Gastrocnemius medialis (tissue), 4 donors: Measurements from ENCODE around the gene ERP29. TPM values are rescaled to one million over a fixed set of nuclear protein-coding genes. Genes with fewer than 3 reads are reported as not detected.
"Not testable (repeated sequence)": the region's sequence is repeated elsewhere in the genome, so short reads cannot be mapped to it uniquely, and the experiment has no call there.

ENCODE experiments used
- ATAC-seq, 2 donors: fragments of 150-250 bp; one replicate each; pipeline ENCODE4 v1.9.1; 2016
- DNase-seq, 2 donors: peaks; one replicate each; pipeline ENCODE4 v3.0.0-alpha.2; 2019
- H3K27ac ChIP-seq, 4 donors: fragments of 200-600 bp; sonication (generic); 1 replicate in 1 of 4; 2 replicates in 3 of 4; pipeline ENCODE4 v1.5.1; 2016 to 2018; ENCODE audit warnings: mild to moderate bottlenecking in 2 of 4, moderate library complexity in 1 of 4
- H3K27me3 ChIP-seq, 3 donors: fragments of 200-600 bp; sonication (generic) in 2 of 3; 1 replicate in 1 of 3; 2 replicates in 2 of 3; pipeline versions ENCODE4 v1.5.1 to v1.6.0; 2016 to 2019; ENCODE audit warnings: mild to moderate bottlenecking in 1 of 3, moderate library complexity in 1 of 3
- H3K36me3 ChIP-seq, 2 donors: fragments of 200-600 bp; sonication (generic) in 1 of 2; one replicate each; pipeline ENCODE4 v1.5.1; 2017 to 2018
- H3K4me1 ChIP-seq, 2 donors: fragments of 200-600 bp; sonication (generic) in 1 of 2; one replicate each; pipeline ENCODE4 v1.5.1; 2016 to 2017; ENCODE audit warnings: mild to moderate bottlenecking in 2 of 2
- H3K4me3 ChIP-seq, 4 donors: fragments of 200-600 bp; sonication (generic) in 3 of 4; 1 replicate in 1 of 4; 2 replicates in 3 of 4; pipeline ENCODE4 v1.5.1; 2016 to 2019; ENCODE audit warnings: mild to moderate bottlenecking in 2 of 4
- H3K9me3 ChIP-seq, 3 donors: fragments of 200-600 bp; sonication (generic) in 2 of 3; 1 replicate in 1 of 3; 2 replicates in 2 of 3; pipeline ENCODE4 v1.5.1; 2016 to 2019
- POLR2A ChIP-seq, 2 donors: fragments of 450-650 bp; IDR thresholded peaks; one replicate each; pipeline ENCODE4 v1.6.1; 2017; ENCODE audit warnings: antibody characterized with exemption in 2 of 2, mild to moderate bottlenecking in 2 of 2, moderate library complexity in 2 of 2
- in situ Hi-C, 4 donors: fragments of 200-750 bp; cut with MboI; loops; one replicate each; pipeline versions ENCODE4 v1.15.0 to v1.8.0; 2017; ENCODE audit warnings: low sequenced_read_pairs in 4 of 4
- intact Hi-C: fragments of 100-400 bp; cut with DNase I; formaldehyde crosslinking; loops from one replicate; pipeline ENCODE4 v1.15.1; 2023; ENCODE audit warnings: low total_unique reads
- total RNA-seq, 4 donors: library from RNA; depleted of rRNA; stranded (reverse); fragments of >200 nt; gene quantifications; one replicate each; pipeline versions ENCODE4 v1.1.0 to v1.2.3, GENCODE V29; 2016
- TF ChIP-seq, protein P1 (sequence below), 5 experiments: fragments of 450-650 bp in 3 of 5; fragments of 200-600 bp in 2 of 5; sonication (generic) in 2 of 5; IDR thresholded peaks in 4 of 5; conservative IDR thresholded peaks in 1 of 5; 1 replicate in 4 of 5; 2 replicates in 1 of 5; pipeline ENCODE4 v1.5.1; 2016 to 2019; ENCODE audit warnings: antibody characterized with exemption in 5 of 5, mild to moderate bottlenecking in 3 of 5, moderate library complexity in 3 of 5

ERP29 gene
- total RNA-seq, 4 donors from 2014 or later, result 9.9 to 20.9 (median 16.8) TPM

DNA sequence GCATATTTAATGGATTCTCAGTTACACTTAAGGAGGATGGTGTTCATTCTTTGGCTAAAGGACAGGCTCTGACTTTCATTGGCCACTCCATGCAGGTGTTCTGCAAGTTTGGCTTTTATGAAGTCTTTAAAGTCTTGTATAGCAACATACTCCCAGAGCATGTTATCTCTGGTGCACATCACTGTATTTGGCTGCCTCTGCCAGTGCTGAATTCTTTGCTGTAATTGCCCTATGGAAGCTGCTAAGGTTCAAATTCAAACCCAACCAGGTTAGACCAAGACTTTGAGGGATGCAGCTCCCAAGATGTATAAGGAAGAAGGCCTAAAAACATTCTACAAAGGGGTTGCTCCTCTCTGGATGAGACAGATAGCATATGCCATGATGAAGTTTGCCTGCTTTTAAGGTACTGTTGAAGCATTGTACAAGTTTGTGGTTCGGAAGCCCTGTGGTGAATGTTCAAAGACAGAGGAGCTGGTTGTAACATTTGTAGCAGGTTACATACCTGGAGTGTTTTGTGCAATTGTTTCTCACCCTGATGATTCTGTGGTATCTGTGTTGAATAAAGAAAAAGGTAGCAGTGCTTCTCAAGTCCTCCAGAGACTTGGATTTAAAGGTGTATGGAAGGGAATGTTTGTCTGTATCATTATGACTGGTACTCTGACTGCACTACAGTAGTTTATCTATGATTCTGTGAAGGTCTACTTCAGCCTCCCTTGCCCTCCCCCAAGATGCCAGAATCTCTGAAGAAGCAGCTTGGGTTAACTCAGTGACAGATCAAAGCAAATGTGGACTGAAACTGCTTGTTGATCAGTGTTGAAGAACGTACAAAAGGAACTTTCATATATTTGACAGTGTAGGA, 19.7 kb upstream of the ERP29 start:
- TF ChIP-seq, protein P1, sequence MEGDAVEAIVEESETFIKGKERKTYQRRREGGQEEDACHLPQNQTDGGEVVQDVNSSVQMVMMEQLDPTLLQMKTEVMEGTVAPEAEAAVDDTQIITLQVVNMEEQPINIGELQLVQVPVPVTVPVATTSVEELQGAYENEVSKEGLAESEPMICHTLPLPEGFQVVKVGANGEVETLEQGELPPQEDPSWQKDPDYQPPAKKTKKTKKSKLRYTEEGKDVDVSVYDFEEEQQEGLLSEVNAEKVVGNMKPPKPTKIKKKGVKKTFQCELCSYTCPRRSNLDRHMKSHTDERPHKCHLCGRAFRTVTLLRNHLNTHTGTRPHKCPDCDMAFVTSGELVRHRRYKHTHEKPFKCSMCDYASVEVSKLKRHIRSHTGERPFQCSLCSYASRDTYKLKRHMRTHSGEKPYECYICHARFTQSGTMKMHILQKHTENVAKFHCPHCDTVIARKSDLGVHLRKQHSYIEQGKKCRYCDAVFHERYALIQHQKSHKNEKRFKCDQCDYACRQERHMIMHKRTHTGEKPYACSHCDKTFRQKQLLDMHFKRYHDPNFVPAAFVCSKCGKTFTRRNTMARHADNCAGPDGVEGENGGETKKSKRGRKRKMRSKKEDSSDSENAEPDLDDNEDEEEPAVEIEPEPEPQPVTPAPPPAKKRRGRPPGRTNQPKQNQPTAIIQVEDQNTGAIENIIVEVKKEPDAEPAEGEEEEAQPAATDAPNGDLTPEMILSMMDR (IDR thresholded peaks at IDR 0.05 in 4 of 5, conservative IDR thresholded peaks at IDR 0.05 in 1 of 5), result no peak
- TF ChIP-seq POLR2A (IDR thresholded peaks at IDR 0.05), result no peak
- H3K9me3 ChIP-seq, result no peaks in the 10 kb centered on the region
- in situ Hi-C loops (no loop called here), intact Hi-C loops (no loop called here)
- H3K4me1 ChIP-seq, result peaks cover 0 to 3% of the 10 kb centered on the region in 2 donors
- no peaks in the 10 kb centered on the region for H3K36me3 ChIP-seq
- H3K4me3 ChIP-seq, result no peak overlapping the region
- no peaks in the 10 kb centered on the region for H3K27me3 ChIP-seq
- ATAC-seq, result no peak
- H3K27ac ChIP-seq, result no peak overlapping the region
- no peak for DNase-seq

DNA sequence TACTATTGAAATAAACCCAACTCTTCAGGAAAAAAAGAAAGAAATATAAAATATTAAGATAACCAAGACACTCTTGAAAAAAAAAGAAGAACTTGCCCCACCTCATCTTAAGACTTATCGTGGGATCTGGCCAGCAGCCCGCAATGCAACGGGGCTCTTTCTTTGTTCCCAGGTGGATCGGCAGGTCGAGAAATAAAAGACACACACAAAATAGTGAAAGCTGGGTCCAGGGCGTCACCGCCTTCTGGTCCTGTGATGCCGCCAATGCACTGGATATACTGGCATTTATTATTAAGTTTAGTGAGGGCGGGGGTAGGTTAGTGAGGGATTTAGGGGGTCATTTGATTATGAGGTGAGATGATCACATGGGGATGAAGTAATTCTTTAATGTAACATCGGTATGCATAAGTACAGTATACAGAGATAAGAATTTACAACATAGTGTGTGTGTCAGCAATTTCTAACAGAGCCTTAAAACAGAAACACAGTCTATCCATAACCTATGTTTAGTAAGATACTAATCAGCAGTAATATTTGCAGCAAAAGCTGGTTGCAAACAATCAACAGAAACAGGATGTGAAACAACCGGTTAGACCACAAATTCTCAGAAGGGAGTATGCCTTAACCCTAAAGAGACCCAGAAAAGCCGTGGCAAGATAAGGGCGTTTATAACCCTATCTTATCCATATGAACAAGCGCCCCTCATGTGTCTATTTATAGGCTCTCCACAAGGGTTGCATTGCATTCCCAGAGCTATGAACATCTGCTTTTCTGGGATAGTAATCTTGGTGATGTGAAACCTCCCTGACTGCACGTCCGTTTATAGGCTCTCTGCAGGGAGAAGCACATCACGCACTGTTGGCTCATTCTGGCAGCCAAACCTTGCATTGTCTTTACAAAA, 18.8 kb upstream of the ERP29 start:
- in situ Hi-C loops, H3K9me3 ChIP-seq, intact Hi-C loops, H3K4me1 ChIP-seq, H3K27ac ChIP-seq, H3K36me3 ChIP-seq, ATAC-seq, DNase-seq, H3K4me3 ChIP-seq, H3K27me3 ChIP-seq: not testable (repeated sequence)

DNA sequence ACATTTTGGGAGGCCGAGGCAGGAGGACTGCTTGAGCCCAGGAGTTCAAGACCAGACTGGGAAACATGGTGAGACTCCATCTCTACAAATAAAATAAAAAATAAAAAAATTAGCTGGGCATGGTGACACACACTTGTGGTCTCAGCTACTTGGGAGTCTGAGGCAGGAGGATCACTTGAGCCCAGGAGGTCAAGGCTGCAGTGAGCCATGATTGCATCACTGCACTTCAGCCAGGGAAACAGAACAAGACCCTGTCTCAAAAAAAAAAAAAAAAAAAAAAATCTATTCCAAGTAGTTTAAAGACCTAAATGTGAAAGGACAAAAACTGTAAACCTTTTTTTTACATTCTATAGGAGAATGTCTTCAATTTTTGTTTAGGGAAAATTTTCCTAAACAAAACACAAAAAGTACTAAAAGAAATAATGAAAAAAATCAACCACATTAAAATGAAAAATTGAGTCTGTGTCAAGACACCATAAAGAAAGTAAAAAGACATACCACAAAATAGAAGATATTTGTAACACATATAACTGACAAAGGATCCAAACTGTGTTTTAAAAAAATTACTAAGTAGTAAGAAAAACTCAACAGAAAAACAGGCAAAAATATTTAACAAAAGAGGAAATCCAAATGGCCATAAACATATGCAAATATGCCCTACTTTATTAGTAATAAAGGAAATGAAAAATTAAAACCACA, 17.3 kb upstream of the ERP29 start:
- H3K36me3 ChIP-seq, result no peaks in the 10 kb centered on the region
- ATAC-seq (no peak), DNase-seq (no peak)
- intact Hi-C loops, result no loop called here
- H3K27ac ChIP-seq, result no peak overlapping the region
- TF ChIP-seq, protein P1 (IDR thresholded peaks at IDR 0.05 in 4 of 5, conservative IDR thresholded peaks at IDR 0.05 in 1 of 5), result no peak
- TF ChIP-seq POLR2A (IDR thresholded peaks at IDR 0.05), result no peak
- H3K4me1 ChIP-seq, result peaks cover 0 to 3% of the 10 kb centered on the region in 2 donors
- in situ Hi-C loops, result no loop called here
- no peaks in the 10 kb centered on the region for H3K9me3 ChIP-seq
- H3K27me3 ChIP-seq, result no peaks in the 10 kb centered on the region
- H3K4me3 ChIP-seq, result no peak overlapping the region

DNA sequence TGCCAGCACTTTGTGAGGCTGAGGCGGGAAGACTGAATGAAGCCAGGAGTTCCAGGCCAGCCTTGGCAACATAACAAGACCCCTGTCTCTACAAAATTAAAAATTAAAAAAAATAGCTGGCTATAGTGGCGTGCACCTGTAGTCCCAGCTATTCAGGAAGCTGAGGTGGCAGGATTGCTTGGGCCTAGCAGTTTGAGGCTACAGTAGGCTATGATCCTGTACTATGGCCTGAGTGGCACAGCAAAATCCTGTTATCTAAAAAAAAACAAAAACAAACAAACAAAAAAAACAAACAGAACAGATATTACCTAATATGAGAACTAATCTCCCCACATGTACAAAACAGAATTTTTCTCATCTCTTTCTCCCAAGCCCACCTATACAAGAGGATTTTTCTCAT, 15.9 kb upstream of the ERP29 start:
- H3K36me3 ChIP-seq, result no peaks in the 10 kb centered on the region
- H3K27ac ChIP-seq, result no peak overlapping the region
- in situ Hi-C loops (no loop called here), intact Hi-C loops (no loop called here)
- ATAC-seq (no peak), DNase-seq (no peak)
- TF ChIP-seq, protein P1 (IDR thresholded peaks at IDR 0.05 in 4 of 5, conservative IDR thresholded peaks at IDR 0.05 in 1 of 5), result no peak
- TF ChIP-seq POLR2A (IDR thresholded peaks at IDR 0.05), result no peak
- H3K4me1 ChIP-seq, result peaks cover 0 to 3% of the 10 kb centered on the region in 2 donors
- no peaks in the 10 kb centered on the region for H3K9me3 ChIP-seq
- no peak overlapping the region for H3K4me3 ChIP-seq
- H3K27me3 ChIP-seq, result no peaks in the 10 kb centered on the region
